Uterus (tissue), 2 donors: ENCODE results near the gene TRAF3IP3.

Source experiments
- POLR2A ChIP-seq, 2 donors: fragments of 450-650 bp; IDR thresholded peaks; one replicate each; pipeline ENCODE4 v1.6.1; 2016; ENCODE audit warnings: antibody characterized with exemption in 2 of 2, mild to moderate bottlenecking in 1 of 2, moderate library complexity in 1 of 2
- TF ChIP-seq, protein P1 (sequence below), 4 experiments: fragments of 200-600 bp in 2 of 4; fragments of 450-650 bp in 2 of 4; sonication (generic) in 2 of 4; IDR thresholded peaks; one replicate each; pipeline ENCODE4 v1.5.1; 2016 to 2019; ENCODE audit warnings: antibody characterized with exemption in 4 of 4, mild to moderate bottlenecking in 2 of 4, moderate library complexity in 1 of 4

DNA sequence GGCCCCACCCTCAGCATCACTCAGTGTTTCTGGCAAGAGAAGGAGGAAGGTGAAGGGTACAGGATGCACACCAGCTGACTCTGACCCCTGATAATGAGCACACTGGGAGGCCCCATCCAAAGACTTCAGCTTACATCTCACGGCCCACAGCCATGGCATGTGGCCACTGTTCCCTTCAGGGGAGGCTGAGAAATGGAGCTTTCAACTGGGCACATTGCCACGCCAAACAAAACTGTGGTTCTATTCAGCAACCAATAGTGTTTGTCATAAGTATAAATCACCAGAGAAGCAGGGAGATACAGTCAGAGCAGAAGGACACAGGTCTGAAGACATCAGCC lies 12.7 kb upstream of the TRAF3IP3 start:
- TF ChIP-seq, protein P1, sequence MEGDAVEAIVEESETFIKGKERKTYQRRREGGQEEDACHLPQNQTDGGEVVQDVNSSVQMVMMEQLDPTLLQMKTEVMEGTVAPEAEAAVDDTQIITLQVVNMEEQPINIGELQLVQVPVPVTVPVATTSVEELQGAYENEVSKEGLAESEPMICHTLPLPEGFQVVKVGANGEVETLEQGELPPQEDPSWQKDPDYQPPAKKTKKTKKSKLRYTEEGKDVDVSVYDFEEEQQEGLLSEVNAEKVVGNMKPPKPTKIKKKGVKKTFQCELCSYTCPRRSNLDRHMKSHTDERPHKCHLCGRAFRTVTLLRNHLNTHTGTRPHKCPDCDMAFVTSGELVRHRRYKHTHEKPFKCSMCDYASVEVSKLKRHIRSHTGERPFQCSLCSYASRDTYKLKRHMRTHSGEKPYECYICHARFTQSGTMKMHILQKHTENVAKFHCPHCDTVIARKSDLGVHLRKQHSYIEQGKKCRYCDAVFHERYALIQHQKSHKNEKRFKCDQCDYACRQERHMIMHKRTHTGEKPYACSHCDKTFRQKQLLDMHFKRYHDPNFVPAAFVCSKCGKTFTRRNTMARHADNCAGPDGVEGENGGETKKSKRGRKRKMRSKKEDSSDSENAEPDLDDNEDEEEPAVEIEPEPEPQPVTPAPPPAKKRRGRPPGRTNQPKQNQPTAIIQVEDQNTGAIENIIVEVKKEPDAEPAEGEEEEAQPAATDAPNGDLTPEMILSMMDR (IDR thresholded peaks at IDR 0.05): no peak
- TF ChIP-seq POLR2A (IDR thresholded peaks at IDR 0.05): no peak
